Measurements from ENCODE around the gene TRAF5. TPM values are rescaled to one million over a fixed set of nuclear protein-coding genes. Genes with fewer than 3 reads are reported as not detected.

TRAF5 gene
- total RNA-seq, 1 donor from 2014 or later = 58.7 TPM

GRCh38 chr1:211369640-211370039 lies 43.0 kb downstream of the TRAF5 start:
- Mint-ChIP-seq H3K9me3 (ENCODE audit: low read depth) (no peaks in the 10 kb centered on the region), H3K4me3 (ENCODE audit: unreplicated experiment) (no peak overlapping the region), H3K27ac (ENCODE audit: unreplicated experiment) (no peak overlapping the region), H3K4me1 (ENCODE audit: low read depth) (peaks cover 18% of the 10 kb centered on the region), H3K27me3 (ENCODE audit: low read depth) (no peaks in the 10 kb centered on the region), H3K36me3 (ENCODE audit: low read depth) (peaks cover 34% of the 10 kb centered on the region)
- no peak for TF ChIP-seq CTCF (IDR thresholded peaks at IDR 0.05)
- no peak for DNase-seq (ENCODE audit: low spot score)

GRCh38 chr1:211370669-211371068 lies 44.0 kb downstream of the TRAF5 start:
- peaks cover 25% of the 10 kb centered on the region for H3K4me1 Mint-ChIP-seq (ENCODE audit: low read depth)
- H3K36me3 Mint-ChIP-seq (ENCODE audit: low read depth) = peaks cover 40% of the 10 kb centered on the region
- no peak overlapping the region for H3K27ac Mint-ChIP-seq (ENCODE audit: unreplicated experiment)
- no peak for TF ChIP-seq CTCF (IDR thresholded peaks at IDR 0.05)
- no peak for DNase-seq (ENCODE audit: low spot score)
- H3K9me3 Mint-ChIP-seq (ENCODE audit: low read depth) = no peaks in the 10 kb centered on the region
- H3K4me3 Mint-ChIP-seq (ENCODE audit: unreplicated experiment) = no peak overlapping the region
- H3K27me3 Mint-ChIP-seq (ENCODE audit: low read depth) = no peaks in the 10 kb centered on the region

- no peaks in the 10 kb centered on the region for H3K27me3 Mint-ChIP-seq (ENCODE audit: low read depth)
- peaks cover 41% of the 10 kb centered on the region for H3K36me3 Mint-ChIP-seq (ENCODE audit: low read depth)
- TF ChIP-seq CTCF (IDR thresholded peaks at IDR 0.05) = no peak
- H3K4me3 Mint-ChIP-seq (ENCODE audit: unreplicated experiment) = no peak overlapping the region
- DNase-seq (ENCODE audit: low spot score) = no peak
- no peaks in the 10 kb centered on the region for H3K9me3 Mint-ChIP-seq (ENCODE audit: low read depth)
- peaks cover 27% of the 10 kb centered on the region for H3K4me1 Mint-ChIP-seq (ENCODE audit: low read depth)
- peak overlapping the region; percentile 81 for H3K27ac Mint-ChIP-seq (ENCODE audit: unreplicated experiment)
These were observed 44.9 kb downstream of the TRAF5 start for GRCh38 chr1:211371406-211372105.

GRCh38 chr1:211372463-211372862 lies 45.8 kb downstream of the TRAF5 start:
- Mint-ChIP-seq H3K4me3 (ENCODE audit: unreplicated experiment) (no peak overlapping the region), H3K9me3 (ENCODE audit: low read depth) (no peaks in the 10 kb centered on the region), H3K4me1 (ENCODE audit: low read depth) (peaks cover 35% of the 10 kb centered on the region), H3K27me3 (ENCODE audit: low read depth) (no peaks in the 10 kb centered on the region), H3K27ac (ENCODE audit: unreplicated experiment) (no peak overlapping the region), H3K36me3 (ENCODE audit: low read depth) (peaks cover 41% of the 10 kb centered on the region)
- no peak for TF ChIP-seq CTCF (IDR thresholded peaks at IDR 0.05)
- no peak for DNase-seq (ENCODE audit: low spot score)

- H3K4me3 Mint-ChIP-seq (ENCODE audit: unreplicated experiment) = no peak overlapping the region
- TF ChIP-seq CTCF (IDR thresholded peaks at IDR 0.05) = no peak
These were observed 48.6 kb downstream of the TRAF5 start for GRCh38 chr1:211375146-211375818.

More at GRCh38 chr1:211375146-211375818, 48.6 kb downstream of the TRAF5 start:
- Mint-ChIP-seq H3K9me3 (ENCODE audit: low read depth) (no peaks in the 10 kb centered on the region), H3K4me1 (ENCODE audit: low read depth) (peaks cover 48% of the 10 kb centered on the region), H3K36me3 (ENCODE audit: low read depth) (peaks cover 33% of the 10 kb centered on the region), H3K27me3 (ENCODE audit: low read depth) (no peaks in the 10 kb centered on the region), H3K27ac (ENCODE audit: unreplicated experiment) (no peak overlapping the region)
- DNase-seq (ENCODE audit: low spot score) = no peak
